ENCODE data around the gene LRTM2.

LRTM2 gene

DNA sequence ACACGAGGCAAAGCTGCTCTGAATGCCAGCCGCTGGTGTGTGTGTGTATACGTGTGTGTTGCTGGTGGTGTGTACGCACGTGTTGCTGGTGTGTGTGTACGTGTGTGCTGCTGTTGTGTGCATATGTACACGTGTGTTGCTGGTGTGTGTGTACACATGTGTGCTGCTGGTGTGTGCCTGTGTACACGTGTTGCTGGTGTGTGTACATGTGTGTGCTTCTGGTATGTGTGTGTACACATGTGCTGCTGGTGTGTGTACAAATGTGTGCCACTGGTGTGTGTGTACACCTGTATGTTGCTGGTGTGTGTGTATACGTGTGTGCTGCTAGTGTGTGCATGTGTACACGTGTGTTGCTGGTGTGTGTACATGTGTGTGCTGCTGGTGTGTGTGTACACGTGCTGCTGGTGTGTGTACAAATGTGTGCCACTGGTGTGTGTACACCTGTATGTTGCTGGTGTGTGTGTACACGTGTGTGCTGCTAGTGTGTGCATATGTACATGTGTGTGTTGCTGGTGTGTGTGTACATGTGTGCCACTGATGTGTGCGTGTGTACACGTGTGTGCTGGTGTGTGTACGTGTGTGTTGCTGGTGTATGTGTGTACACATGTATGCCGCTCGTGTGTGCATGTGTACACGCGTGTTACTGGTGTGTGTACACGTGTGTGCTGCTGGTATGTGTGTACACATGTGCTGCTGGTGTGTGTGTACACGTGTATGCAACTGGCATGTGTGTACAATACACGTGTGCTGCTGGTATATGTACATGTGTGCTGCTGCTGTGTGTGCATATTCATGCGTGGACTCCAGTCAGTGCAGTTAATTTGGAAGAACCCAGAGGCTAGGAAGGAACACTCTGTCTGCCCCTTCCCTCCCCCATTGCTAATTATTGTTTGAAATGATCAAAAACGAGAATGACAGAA is 50.9 kb downstream of the LRTM2 start:
- DNase-seq: no peak

GRCh38 chr12:1872001-1872400 is 51.6 kb downstream of the LRTM2 start:
- no peak for DNase-seq

DNA sequence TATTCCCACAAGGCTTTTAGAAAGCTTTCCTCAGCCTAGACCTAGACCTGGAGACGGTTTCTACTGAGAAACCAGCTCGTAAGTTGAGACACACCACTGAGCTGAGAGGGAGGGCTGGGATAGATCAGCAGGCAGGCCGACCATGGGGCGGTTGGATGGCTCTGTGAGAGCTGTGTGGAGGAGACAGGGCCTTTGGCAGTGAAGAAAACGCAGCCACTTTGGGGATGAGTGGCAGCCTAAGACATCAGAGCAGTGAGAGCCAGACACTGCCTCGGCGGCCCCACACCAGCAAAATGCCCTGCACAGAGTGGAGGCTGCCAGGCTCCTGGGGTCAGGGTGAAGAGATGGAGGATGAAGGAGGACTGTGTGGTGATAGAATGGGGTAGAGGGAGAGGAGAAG is 52.1 kb downstream of the LRTM2 start:
- DNase-seq: no peak

DNA sequence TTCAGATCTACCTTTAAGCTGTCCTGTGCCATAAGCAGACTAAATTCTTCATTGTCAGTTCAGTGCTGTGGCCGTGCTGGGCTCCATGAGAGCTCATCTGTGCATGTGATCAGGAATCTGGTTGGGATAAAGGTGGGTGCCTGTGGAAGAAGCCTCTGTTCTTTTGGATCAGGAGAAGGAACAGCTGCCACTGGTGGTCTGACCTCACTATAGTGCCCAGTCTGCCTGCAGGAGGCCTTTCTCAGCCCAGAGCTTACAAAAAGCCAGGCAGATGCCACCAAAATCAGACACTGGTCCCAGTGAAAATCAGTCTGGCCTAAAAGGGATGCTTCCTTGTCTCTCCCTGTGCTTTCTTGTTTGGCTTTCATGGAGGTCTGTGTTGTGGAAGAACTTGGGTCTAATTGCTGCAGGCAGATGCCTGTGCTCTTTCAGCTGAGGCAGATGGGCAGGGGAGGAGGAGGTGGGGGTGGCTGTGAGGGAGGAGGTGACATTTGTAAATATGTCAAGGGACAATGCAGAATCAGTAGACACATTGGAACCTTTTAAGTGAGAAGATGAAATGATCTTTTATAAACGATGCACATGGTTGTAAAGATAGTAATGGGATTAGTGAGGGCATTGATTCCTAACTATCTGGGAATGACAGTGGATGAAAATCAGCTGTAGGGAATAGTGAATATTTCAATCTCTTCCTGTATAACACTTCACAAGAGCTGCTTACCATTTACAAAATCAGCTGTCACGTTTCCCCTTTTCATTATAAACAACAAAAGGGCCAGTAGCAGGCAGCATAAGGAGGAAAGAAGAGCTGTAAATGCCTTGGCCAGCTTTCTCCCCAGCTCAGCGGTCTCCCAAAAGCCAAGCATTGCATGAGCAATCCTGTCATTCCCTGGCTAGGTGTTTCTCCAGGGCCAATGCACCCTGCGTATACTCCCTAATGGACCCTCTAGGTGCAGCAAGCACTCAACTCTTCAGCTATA is 53.5 kb downstream of the LRTM2 start:
- DNase-seq: no peak

DNA sequence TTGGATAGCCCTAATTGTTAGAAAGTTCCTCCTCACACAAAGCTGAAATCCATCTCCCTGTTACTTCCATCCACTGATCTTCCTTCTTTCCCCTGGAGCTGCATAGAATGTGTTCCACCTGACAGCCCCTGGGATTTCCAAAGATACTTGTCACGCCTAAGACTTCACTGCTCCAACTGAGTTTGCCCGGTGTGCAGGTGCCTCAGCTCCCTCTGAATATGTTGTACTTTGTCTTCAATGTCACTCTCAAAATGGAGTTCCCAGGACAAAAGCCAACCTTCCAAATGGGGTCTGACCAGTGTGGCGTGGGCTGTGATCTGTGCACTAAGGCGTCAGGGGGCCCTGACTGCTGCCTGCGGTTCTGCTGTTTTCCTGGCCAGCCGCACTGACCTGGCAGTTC is 55.2 kb downstream of the LRTM2 start:
- no peak for DNase-seq

DNA sequence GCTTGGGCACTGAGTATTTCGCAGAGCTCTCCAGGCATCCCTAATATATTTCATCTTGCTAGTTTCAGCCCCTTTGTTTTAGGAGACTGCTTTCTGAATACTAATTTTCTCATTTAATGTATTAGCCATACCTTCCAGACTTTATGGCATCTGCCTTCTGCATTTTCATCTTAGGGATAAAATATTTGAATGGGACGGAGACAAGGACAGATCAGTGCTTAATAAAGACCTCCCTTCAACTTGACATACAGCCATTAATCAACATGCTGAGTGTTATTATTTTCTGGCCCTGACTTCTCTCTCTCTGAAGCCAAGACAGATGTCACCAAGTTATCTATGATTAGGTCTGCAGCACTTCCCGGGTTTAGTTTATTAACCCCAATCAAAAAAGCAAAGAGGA is 55.7 kb downstream of the LRTM2 start:
- no peak for DNase-seq

DNA sequence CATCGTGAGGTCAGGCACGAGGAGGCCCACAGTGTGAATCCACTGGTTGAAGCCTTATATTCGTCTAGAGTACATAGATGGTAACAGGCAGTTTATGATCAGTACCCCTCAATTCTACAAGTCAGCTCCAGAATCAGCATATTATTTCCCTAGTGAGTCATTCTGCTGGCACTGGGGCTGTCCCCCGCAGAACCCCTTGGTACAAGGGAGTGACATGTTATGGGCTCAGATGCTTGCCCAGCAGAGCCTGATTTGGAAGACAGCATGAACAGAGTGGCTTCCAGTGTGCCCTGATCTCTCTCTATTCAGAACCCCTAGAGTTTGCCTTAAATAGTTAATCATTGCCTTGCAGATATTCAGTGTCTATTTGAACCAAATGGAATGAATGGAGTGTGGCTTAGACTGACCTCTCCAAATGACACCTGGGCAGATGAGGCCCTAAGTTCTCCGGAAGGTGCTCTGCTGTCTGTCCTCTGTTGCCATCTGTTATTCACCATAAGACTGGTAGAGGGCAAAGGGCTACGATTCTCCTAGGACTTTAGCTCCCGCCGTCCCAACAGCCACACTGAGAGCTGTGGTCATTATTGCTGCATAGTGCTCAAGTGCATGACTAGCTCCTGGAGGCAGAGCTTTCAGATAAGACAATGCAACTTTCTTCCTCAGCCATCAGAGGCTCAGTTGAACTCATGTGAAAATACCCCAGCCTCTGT is 57.0 kb downstream of the LRTM2 start:
- no peak for DNase-seq

DNA sequence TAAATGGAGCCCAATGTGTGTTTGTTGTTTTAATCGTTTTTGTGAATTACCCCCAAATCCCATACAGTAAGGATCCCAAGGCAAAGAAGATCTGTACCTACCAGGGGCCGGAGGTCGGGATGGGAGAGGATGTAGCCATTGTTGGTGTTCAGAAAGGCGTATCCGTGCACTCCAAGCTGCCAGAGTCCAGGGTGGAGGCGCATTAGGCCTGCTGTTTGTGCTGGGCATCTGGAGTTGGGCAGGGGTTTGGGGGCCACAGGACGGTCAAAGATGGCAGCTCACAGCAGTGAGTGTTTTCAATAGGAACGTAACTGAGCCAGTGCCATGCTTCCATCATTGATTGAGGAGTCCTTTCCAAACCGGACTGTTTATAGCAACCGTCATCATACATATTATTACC is 57.8 kb downstream of the LRTM2 start:
- DNase-seq: no peak

GRCh38 chr12:1878695-1879094 is 58.3 kb downstream of the LRTM2 start:
- no peak for DNase-seq

- no peak for DNase-seq
These were observed 59.3 kb downstream of the LRTM2 start for GRCh38 chr12:1879633-1880032.

GRCh38 chr12:1880153-1880845 is 59.9 kb downstream of the LRTM2 start:
- DNase-seq: no peak

- no peak for DNase-seq
These were observed 60.5 kb downstream of the LRTM2 start for GRCh38 chr12:1880876-1881275.

DNA sequence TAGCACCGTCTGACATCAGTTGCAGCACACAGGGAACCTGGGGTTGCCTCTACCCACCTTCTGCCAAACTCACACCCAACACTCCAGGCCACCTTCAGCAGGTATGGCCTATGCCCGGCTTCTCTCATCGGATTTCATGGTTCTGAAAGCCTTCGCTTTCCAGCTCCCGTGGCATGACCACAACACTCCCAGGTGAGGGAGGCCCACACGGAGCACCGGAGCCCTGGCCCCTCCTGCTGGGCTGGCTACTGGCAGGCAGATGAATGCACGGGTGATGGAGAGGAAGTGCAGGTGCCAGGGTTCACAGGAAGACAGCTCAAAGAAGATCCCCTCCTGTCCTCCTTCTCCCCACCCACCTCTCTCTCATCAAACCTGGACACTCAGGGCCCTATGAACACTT is 60.9 kb downstream of the LRTM2 start:
- DNase-seq: no peak

- DNase-seq: no peak
These were observed 61.6 kb downstream of the LRTM2 start for GRCh38 chr12:1881936-1882335.

GRCh38 chr12:1882405-1882804 is 62.0 kb downstream of the LRTM2 start:
- DNase-seq: no peak

- DNase-seq: no peak
These were observed 62.6 kb downstream of the LRTM2 start for GRCh38 chr12:1882850-1883470.

- DNase-seq: no peak
These were observed 63.1 kb downstream of the LRTM2 start for GRCh38 chr12:1883513-1883912.

GRCh38 chr12:1884651-1885050 is 64.3 kb downstream of the LRTM2 start:
- no peak for DNase-seq

GRCh38 chr12:1885082-1885596 is 64.8 kb downstream of the LRTM2 start:
- DNase-seq: no peak

DNA sequence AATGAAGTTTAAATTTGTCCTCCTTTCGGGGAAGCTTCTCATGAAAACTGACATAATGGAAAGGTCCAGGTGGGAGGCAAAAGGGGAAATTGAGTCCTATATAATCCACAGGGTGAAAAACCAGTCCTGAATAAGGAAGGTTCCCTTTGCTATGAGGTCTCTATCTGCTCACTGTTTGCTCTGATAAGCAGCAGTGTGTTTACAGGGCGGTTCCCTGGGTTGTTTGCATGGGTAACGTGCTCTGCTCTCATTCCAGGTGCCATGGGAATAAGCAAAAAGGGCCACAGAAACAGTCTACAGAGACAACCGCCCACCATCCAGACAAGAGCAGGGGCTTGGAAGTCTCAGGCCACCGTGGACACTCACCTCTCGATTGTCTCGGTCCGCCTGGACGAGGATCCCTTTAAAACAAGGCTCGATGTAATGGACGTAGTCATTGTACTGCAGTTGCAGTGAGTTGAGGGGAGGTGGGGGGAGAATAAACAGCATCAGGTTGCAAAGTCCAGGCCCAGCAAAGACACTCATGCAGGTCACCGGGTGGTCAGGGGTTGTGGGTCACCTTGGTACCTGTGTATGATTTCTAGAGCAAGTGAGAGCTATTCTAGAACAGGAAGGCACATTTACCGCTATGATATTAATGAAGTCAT is 65.4 kb downstream of the LRTM2 start:
- DNase-seq: no peak

Measured in CD4-positive, alpha-beta T cell treated with Interleukin-15 for 1 hour (primary cell).